ENCODE data around the gene SPPL2A.

Gene SPPL2A

GRCh38 chr15:50675535-50676144 lies 89.9 kb downstream of the SPPL2A start:
- no peak overlapping the region for H3K4me3 ChIP-seq (ENCODE audit: low read depth, low read length)
- no peak for DNase-seq (ENCODE audit: low read depth, low spot score)
- ChIA-PET POLR2A (no interaction called here), CTCF (interaction anchor here (0.8 to 6.0 kb wide), 25 partner anchors 8 to 234 kb away, joined by 3 to 58 read pairs (median 4); partner anchors contain the start of genes AP4E1 and TRPM7)
- no peak for TF ChIP-seq CTCF (IDR thresholded peaks at IDR 0.05; ENCODE audit: insufficient read depth, low read length, missing control alignments)

GRCh38 chr15:50670115-50670514 lies 95.4 kb downstream of the SPPL2A start:
- CTCF ChIA-PET: interaction anchor here (1.5 kb wide), 1 partner anchor 207 kb away, joined by 4 read pairs; no protein-coding TSS in a partner anchor

GRCh38 chr15:50669611-50670010 lies 95.9 kb downstream of the SPPL2A start:
- no peak for DNase-seq (ENCODE audit: low read depth, low spot score)
- CTCF ChIA-PET: interaction anchor here (1.5 to 1.6 kb wide), 2 partner anchors 207 to 216 kb away, joined by 3 to 4 read pairs; no protein-coding TSS in a partner anchor
- H3K4me3 ChIP-seq (ENCODE audit: low read depth, low read length): no peak overlapping the region
- no peak for TF ChIP-seq CTCF (IDR thresholded peaks at IDR 0.05; ENCODE audit: insufficient read depth, low read length, missing control alignments)
- POLR2A ChIA-PET: no interaction called here

More at GRCh38 chr15:50670115-50670514, 95.4 kb downstream of the SPPL2A start:
- no peak for TF ChIP-seq CTCF (IDR thresholded peaks at IDR 0.05; ENCODE audit: insufficient read depth, low read length, missing control alignments)
- DNase-seq (ENCODE audit: low read depth, low spot score): no peak
- no peak overlapping the region for H3K4me3 ChIP-seq (ENCODE audit: low read depth, low read length)
- POLR2A ChIA-PET: no interaction called here

- TF ChIP-seq CTCF (IDR thresholded peaks at IDR 0.05; ENCODE audit: insufficient read depth, low read length, missing control alignments): no peak
- H3K4me3 ChIP-seq (ENCODE audit: low read depth, low read length): no peak overlapping the region
- ChIA-PET POLR2A (no interaction called here), CTCF (interaction anchor here (0.8 kb wide), 1 partner anchor 243 kb away, joined by 3 read pairs; no protein-coding TSS in a partner anchor)
- DNase-seq (ENCODE audit: low read depth, low spot score): no peak
These were observed 99.6 kb downstream of the SPPL2A start for GRCh38 chr15:50665938-50666337.

- no peak for DNase-seq (ENCODE audit: low read depth, low spot score)
- TF ChIP-seq CTCF (IDR thresholded peaks at IDR 0.05; ENCODE audit: insufficient read depth, low read length, missing control alignments): no peak
- CTCF ChIA-PET: interaction anchor here (0.7 kb wide), 1 partner anchor 308 kb away, joined by 4 read pairs; no protein-coding TSS in a partner anchor
- POLR2A ChIA-PET: interaction anchor here (0.7 kb wide), 1 partner anchor 300 kb away, joined by 3 read pairs; the partner anchor contains the start of gene GABPB1
- no peak overlapping the region for H3K4me3 ChIP-seq (ENCODE audit: low read depth, low read length)
These were observed 110.0 kb downstream of the SPPL2A start for GRCh38 chr15:50655555-50655954.

GRCh38 chr15:50653156-50653743 lies 112.3 kb downstream of the SPPL2A start:
- DNase-seq (ENCODE audit: low read depth, low spot score): no peak
- CTCF ChIA-PET: interaction anchor here (0.5 kb wide), 1 partner anchor 223 kb away, joined by 3 read pairs; no protein-coding TSS in a partner anchor
- no peak overlapping the region for H3K4me3 ChIP-seq (ENCODE audit: low read depth, low read length)
- TF ChIP-seq CTCF (IDR thresholded peaks at IDR 0.05; ENCODE audit: insufficient read depth, low read length, missing control alignments): no peak
- POLR2A ChIA-PET: interaction anchor here (0.6 kb wide), 1 partner anchor 111 kb away, joined by 3 read pairs; no protein-coding TSS in a partner anchor
